GM18909 (cell line): ENCODE results near the gene ASPSCR1.

Experiments used
- ATAC-seq: cut with Tn5 transposase; IDR thresholded peaks from one replicate; pipeline ENCODE4 v1.9.1; 2021; ENCODE audit warnings: mild to moderate bottlenecking; ENCODE audit not compliant: unreplicated experiment, poor library complexity

The ASPSCR1 gene

DNA sequence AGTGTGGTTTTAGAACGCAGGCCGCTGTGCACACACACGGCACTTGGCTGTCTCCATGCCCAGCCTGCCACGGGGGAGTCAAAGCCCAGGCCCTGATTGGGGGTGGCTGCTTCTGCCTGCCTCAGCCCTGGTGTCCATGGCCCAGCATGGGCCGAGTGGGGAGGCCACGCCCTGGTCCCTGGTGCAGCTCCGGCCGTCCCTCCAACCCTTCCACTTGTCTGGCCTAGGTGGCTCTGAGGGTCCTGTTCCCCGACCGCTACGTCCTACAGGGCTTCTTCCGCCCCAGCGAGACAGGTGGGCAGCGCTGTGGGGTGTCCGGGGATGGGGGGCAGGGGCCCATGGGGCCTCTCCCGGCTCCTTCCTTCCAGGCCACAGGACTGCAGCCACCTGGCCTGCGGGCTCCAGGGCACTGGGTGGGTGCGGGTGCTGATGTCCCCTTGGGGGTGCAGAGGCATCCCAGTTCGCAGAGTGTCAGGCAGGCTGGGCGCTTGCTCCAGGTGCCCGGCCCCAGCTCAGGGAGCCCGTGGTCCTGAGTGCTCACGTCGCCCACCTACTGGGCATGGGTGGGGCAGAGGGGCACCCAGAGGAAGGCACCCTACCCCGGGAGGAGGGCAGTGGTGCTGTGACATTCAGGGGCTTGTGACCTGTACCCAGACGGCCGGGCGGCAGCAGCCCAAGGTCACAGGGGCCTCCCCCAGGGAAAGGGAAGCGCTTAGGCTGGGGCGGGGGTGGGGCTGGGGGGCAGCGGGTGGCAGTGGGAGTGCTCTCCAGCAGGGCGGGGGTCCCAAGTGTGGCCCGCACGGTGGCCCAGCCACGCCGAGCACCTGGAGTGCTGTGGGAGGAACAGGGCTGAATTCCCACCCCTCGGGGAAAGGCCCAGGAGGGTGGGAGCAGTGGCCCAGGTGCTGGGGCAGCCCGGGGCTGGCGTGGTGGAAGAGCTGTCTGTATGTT, 33.4 kb downstream of the ASPSCR1 start:
- no peak for ATAC-seq

GRCh38 chr17:82011617-82012187, 34.3 kb downstream of the ASPSCR1 start:
- no peak for ATAC-seq

- ATAC-seq: no peak
These were observed 34.8 kb downstream of the ASPSCR1 start for GRCh38 chr17:82012261-82012639.

DNA sequence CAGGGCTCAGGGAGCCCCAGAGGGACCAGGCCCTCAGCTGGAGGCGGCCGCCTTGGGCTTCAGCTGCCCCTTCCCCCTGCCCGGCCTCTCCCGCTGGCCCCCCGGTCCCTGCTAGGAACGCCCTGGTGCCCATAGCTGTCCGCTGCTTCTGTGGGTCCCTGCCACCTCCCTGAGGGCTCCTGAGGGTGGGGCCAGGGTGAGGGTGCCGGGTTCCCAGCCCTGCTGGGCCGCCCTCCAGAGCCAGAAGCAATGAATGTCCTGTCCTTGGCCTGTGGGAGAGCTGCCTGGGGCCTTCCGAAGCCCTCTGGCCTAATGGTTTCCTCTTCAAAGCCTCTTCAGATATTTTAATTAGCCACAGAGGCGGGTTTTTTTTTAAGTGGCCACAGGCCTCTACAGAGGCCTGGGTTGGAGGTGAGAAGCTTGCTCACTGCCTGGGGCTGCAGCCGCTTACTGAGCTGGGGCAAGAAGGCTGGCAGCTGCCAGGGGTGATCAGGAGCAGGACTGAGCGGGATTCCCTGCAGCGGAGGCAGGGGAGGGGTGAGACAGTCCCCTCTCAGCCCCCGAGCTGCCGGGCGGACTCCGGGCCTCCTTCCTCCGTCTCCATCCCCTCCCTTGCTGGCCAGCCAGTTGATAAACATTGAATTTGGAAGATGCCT, 35.3 kb downstream of the ASPSCR1 start:
- ATAC-seq: no peak

DNA sequence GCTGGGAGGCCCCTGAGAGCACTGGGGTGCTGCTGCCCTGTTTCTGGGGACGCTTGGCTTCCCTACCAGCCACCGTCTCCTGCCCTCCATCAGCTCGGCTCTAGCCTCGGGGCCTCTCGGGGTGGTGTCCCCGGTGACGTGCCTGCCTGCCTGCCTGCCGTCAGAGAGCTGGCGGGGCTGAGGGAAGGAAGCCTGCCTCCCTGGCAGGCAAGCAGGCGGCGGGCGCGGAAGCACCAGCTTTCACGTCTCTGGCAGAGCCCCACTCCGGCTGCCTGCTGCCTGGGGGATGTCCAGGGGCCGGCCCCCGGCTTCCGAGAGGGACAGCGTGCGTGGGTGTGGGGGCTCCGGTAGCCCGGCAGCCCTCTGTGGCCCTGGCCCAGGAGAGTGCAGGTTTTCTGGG, 35.9 kb downstream of the ASPSCR1 start:
- no peak for ATAC-seq

DNA sequence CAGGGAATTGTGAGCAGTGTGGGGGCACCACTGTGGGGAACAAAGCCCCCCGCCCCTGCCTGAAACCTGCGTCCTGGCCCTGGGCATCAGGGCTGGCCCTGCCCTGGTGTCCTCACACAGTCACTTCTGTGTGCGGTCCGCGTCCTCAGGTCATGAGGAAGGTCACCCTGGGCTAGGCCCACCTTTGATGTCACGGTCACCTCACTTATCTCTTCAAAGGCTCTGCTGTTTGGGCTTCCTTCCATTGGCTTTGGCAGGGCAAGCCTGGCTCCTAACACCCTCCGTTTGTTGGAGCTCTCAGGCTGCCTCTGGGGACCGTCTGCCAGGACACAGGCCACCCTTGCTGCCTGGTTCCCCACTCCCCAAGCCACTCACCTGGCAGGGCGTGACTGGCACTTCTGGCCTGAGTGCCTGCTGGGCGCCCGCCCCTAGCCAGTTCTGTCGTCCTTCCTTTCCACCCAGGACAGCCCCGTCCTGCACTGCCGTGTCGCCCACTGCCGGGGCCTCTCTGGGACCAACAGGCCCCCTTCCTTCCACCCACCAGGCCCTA, 36.4 kb downstream of the ASPSCR1 start:
- ATAC-seq: no peak

DNA sequence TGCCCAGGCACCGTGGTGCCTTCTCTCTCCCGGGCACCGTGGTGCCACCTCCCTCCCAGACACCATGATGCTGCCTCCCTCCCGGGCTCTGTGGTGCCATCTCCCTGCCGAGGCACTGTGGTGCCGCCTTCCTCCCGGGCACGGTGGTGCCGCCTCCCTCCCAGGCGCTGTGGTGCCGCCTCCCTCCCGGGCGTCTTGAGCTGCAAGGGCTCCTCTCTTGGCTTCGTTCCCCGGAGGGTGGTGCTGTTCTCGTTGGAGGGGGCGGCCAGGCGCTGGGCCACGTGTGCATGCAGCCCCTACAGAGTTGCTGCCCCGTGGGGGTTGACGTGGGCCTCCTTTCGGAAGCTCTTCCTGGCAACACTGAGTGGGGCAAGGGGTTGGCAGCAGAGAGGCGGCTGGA, 37.0 kb downstream of the ASPSCR1 start:
- ATAC-seq: no peak

DNA sequence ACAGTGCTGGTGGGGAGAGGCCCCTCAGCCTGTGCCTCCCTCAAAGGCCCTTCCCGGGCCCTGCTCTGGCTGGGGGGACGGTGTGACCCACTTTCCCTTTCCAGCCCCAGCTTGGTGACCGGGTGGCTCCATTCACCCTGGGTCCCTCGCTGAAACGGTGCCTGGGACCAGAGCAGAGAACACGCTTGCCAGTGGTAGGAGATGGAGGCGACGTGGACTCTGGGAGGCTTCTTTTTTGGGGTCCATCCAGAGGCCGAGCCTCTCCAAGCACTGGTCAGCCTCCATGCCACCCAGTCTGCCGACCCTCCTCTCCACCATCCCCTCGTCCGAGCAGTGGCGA, 37.5 kb downstream of the ASPSCR1 start:
- no peak for ATAC-seq

GRCh38 chr17:82015311-82015971, 38.0 kb downstream of the ASPSCR1 start:
- ATAC-seq: no peak

DNA sequence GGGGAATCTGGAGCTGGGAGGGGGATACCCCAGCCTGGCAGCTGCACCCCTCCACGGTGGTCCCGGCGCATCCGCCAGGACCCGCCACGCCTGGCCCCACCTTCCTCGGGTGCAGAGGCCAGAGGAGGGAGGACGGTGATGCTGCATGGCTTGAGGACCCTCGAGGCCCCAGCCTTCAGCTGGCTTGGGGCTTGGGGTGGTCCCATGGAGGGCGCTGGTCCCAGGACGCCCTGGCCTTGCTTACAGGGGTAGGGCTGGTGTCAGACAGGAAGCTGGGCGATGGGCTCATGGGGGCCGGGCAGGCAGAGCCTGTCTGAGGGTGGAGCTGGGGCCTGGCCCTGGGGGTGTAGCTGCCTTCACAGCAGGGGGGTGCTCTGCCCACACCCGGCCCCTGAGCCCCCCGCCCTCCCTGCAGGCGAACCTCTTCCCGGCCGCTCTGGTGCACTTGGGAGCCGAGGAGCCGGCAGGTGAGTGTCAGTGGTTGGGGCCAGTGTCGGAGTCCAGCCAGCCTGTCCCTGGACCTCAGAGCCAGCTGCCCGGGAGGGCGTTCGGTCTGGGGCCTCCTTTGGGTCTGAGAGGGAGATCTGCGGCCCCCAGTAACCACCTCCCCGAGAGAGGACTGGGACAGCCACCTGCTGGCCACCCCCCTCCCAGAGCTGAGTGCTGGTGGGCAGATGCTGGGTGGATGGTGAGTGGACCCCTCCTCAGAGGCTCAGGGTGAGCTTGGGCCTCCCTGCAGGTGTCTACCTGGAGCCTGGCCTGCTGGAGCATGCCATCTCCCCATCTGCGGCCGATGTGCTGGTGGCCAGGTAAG, 38.8 kb downstream of the ASPSCR1 start:
- ATAC-seq: no peak

GRCh38 chr17:82016875-82017459, 39.5 kb downstream of the ASPSCR1 start:
- ATAC-seq: no peak

GRCh38 chr17:82017612-82018151, 40.3 kb downstream of the ASPSCR1 start:
- no peak for ATAC-seq

DNA sequence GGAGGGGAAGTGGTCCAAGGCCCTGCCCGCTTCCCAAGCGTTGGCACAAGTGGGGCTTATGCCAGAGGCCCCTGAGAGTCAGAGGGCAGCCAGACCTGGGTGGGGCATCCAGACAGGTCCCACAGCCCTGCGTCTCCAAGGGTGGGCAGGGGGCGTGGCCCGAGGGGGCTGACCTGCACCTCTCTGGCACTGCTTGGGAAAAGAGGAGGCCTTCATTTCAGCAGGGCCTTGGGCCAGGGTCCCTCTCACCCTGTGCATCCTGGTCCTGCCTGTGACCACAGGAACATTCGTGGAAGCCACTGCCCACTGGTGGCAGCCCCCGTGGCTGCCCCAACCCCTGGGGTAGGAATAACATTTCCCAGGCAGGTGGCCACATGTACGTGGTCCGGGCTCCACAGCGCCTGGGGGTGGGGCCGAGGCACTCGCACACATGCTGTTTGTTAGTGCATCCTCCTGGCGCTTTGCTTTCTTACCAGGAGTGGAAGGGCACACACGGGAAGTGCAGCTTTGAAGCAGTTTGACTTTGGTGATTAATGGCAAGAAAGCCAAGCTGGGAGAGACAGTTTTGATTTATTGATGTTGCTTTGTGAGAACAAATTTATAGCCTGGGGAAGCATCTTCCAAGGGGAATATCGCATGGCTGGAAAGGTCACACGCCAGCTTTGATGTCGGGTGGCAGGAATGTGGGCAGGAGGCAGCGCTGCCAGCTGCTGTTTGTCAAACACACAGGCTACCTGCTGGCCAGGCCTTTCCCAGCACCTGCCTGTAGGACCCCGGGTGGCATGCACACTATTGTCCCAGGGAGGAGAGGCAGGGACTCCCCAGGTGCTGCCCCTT, 40.9 kb downstream of the ASPSCR1 start:
- no peak for ATAC-seq

DNA sequence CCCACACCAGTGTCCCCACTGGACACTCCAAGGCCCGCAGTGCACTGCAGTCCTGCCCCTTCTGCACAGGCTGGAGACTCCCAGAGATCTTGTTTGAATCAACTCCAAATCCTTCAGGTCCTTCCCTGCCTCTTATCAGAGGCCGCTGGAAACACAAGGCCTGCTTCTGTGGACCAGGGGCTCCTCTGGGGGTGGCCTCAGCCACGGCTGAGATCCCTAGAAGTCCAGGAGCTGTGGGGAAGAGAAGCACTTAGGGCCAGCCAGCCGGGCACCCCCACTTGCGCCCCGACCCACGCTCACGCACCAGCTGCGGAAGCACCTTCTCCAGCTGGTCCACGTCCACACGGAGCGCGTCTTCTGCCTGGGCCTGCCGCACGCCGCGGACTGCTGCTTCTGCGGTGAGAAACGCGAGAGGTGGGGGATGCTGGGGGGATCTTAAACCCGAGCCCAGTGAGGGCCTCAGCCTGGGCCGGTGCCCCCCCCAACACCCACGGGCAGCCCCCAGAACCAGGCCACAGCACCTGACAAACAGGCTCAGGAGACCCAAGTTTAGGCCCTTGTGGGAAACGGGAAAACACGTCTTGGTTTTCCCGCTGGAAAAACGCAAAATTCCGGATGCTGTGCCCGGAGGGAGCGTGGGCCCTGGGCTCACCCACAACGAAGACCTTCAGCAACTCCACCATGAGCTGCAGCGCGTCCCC, 41.7 kb downstream of the ASPSCR1 start:
- ATAC-seq: no peak

- no peak for ATAC-seq
These were observed 42.5 kb downstream of the ASPSCR1 start for GRCh38 chr17:82019690-82020571.

DNA sequence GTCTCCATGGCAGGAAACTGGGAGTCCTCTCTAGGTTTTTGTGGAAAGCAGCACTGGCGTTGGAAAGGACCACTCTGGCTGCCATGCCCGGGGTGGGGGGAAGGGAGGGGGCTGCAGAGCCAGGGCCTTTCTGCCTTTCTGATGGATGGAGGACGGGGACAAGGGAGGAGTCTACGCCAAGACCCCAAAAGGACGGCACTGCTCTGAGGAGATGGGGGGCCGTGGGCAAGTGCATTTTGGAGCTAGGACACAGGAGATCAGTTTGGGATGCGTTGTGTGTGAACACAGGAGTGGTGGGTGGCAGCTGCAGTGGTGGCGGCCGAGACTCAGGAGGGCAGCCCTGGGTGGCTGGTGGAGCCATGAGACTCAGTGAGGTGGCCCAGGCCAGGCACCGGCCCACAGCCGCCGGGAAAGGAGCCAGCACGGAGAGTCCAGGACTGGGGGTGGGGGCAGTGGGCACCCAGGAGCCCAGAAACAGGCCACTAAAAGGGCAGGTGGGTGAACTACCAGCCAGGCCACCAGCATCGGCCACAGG, 43.2 kb downstream of the ASPSCR1 start:
- no peak for ATAC-seq
